Activated CD4-positive, alpha-beta T cell treated with anti-CD3 and anti-CD28 coated beads for 48 hours (primary cell): ENCODE measurements around the gene SNRNP25.
"Not testable (repeated sequence)": the region's sequence is repeated elsewhere in the genome, so short reads cannot be mapped to it uniquely, and the experiment has no call there.

ENCODE experiments used
- DNase-seq: peaks from one replicate; pipeline ENCODE4 v3.0.0-alpha.2; 2020

SNRNP25 gene

GRCh38 chr16:42069-42457 lies 11.6 kb upstream of the SNRNP25 start:
- no peak for DNase-seq

- DNase-seq, result no peak
These were observed 10.9 kb upstream of the SNRNP25 start for GRCh38 chr16:42691-43090.

- no peak for DNase-seq
These were observed 10.3 kb upstream of the SNRNP25 start for GRCh38 chr16:43294-43693.

GRCh38 chr16:44655-45054 lies 9.0 kb upstream of the SNRNP25 start:
- DNase-seq, result no peak

- DNase-seq, result no peak
These were observed 8.2 kb upstream of the SNRNP25 start for GRCh38 chr16:45454-45853.

- not testable (repeated sequence) for DNase-seq
These were observed 7.1 kb upstream of the SNRNP25 start for GRCh38 chr16:46510-46909.

GRCh38 chr16:47234-47633 lies 6.4 kb upstream of the SNRNP25 start:
- no peak for DNase-seq

GRCh38 chr16:50769-51591 lies 2.6 kb upstream of the SNRNP25 start:
- DNase-seq, result no peak

GRCh38 chr16:54237-54581 lies 581 bp downstream of the SNRNP25 start:
- DNase-seq, result no peak

- no peak for DNase-seq
These were observed 2.0 kb downstream of the SNRNP25 start for GRCh38 chr16:55571-56136.

GRCh38 chr16:56231-56927 lies 2.8 kb downstream of the SNRNP25 start:
- no peak for DNase-seq

- no peak for DNase-seq
These were observed 4.1 kb downstream of the SNRNP25 start for GRCh38 chr16:57711-58110.

- DNase-seq, result no peak
These were observed 5.1 kb downstream of the SNRNP25 start for GRCh38 chr16:58491-59439.

GRCh38 chr16:59440-60059 lies 5.9 kb downstream of the SNRNP25 start:
- DNase-seq, result no peak

GRCh38 chr16:60166-60565 lies 6.5 kb downstream of the SNRNP25 start:
- no peak for DNase-seq

GRCh38 chr16:60929-61878 lies 7.6 kb downstream of the SNRNP25 start:
- DNase-seq, result no peak

GRCh38 chr16:61879-62281 lies 8.3 kb downstream of the SNRNP25 start:
- DNase-seq, result no peak

- no peak for DNase-seq
These were observed 8.8 kb downstream of the SNRNP25 start for GRCh38 chr16:62283-62967.

- no peak for DNase-seq
These were observed 9.4 kb downstream of the SNRNP25 start for GRCh38 chr16:62968-63391.

- DNase-seq, result no peak
These were observed 9.8 kb downstream of the SNRNP25 start for GRCh38 chr16:63466-63865.
